ENCODE data around the gene STUB1. TPM values are rescaled to one million over a fixed set of nuclear protein-coding genes. Genes with fewer than 3 reads are reported as not detected.

Gene STUB1
- total and polyA plus RNA-seq, 2 of the 8 experiments (the other 6 are each of a cell fraction or from before 2014, with no cell fraction given) = 89.9 to 103 TPM

GRCh38 chr16:676565-676902, 3.7 kb upstream of the STUB1 start:
- H3K18ac ChIP-seq (ENCODE audit: extremely low read depth, low read length) = no peak overlapping the region
- H3K56ac ChIP-seq (replicated peaks; ENCODE audit: insufficient read length, low read depth, low read length) = no peak overlapping the region
- peak overlapping the region; percentile 52 for H4K91ac ChIP-seq (replicated peaks; ENCODE audit: insufficient read length, low read length)
- peaks cover 5% of the 10 kb centered on the region; the same call in 1 of the 2 replicates for H3K79me1 ChIP-seq (ENCODE audit: low read depth, low read length)
- H4K20me1 ChIP-seq (replicated peaks in 1 of 2; ENCODE audit: control insufficient read depth in 1 of 2, insufficient read depth in 2 of 2, low read length in 2 of 2) = peaks cover 2 to 25% of the 10 kb centered on the region in 2 experiments
- H2BK20ac ChIP-seq (ENCODE audit: low read length) = no peak overlapping the region
- peak overlapping the region; percentile 69 for H3K4ac ChIP-seq (replicated peaks; ENCODE audit: insufficient read length, low read depth, low read length)
- no peak overlapping the region for H4K8ac ChIP-seq (ENCODE audit: extremely low read depth, insufficient read depth, low read length)
- no peak overlapping the region for H2BK120ac ChIP-seq (replicated peaks; ENCODE audit: low read depth, low read length)
- POLR2A ChIA-PET (ENCODE audit: partially characterized antibody) = interaction anchor here (1.6 to 13.3 kb wide), 8 partner anchors 8 to 127 kb away, joined by 3 to 214 read pairs (median 12); partner anchors contain the start of genes ANTKMT, JMJD8, RHOT2 and WDR24
- no peak overlapping the region for H3K9ac ChIP-seq (replicated peaks in 1 of 4; ENCODE audit: extremely low read depth in 1 of 4, low read depth in 3 of 4, low read length in 3 of 4)
- H2AFZ ChIP-seq (ENCODE audit: low read length) = no peak overlapping the region
- H3K27ac ChIP-seq (ENCODE audit: low read depth, low read length) = no peak overlapping the region
- H3K4me2 ChIP-seq (ENCODE audit: insufficient read depth in 1 of 2, low read depth in 2 of 2, low read length in 2 of 2) = peak overlapping the region in 1 of 2 experiments; percentile 79; a peak in 1 of 4 replicates
- H2BK15ac ChIP-seq (ENCODE audit: low read length) = peak overlapping the region; percentile 92; the same call in 1 of the 2 replicates
- peaks cover 0 to 37% (median 28%) of the 10 kb centered on the region in 4 experiments; a peak in 6 of 7 replicates for H3K4me1 ChIP-seq (replicated peaks in 1 of 4; ENCODE audit: control insufficient read depth in 3 of 4, insufficient read depth in 4 of 4, low read length in 3 of 4)
- CTCF ChIA-PET (ENCODE audit: partially characterized antibody) = interaction anchor here (1.1 to 12.0 kb wide), 8 partner anchors 9 to 94 kb away, joined by 3 to 75 read pairs (median 6); partner anchors contain the start of genes RHOT2 and WDR24
- H3K4me3 ChIP-seq (ENCODE audit: extremely low read depth in 1 of 4, insufficient read depth in 2 of 4, low read depth in 3 of 4, low read length in 4 of 4) = no peak overlapping the region
- H2AK5ac ChIP-seq (ENCODE audit: low read depth, low read length) = peak overlapping the region; percentile 75; the same call in 1 of the 2 replicates
- H3K79me2 ChIP-seq (ENCODE audit: control insufficient read depth in 1 of 2, insufficient read depth in 2 of 2, low read length in 2 of 2) = peaks cover 0 to 7% of the 10 kb centered on the region in 2 experiments; a peak in 1 of 4 replicates
- H3K14ac ChIP-seq (ENCODE audit: insufficient read length) = no peak overlapping the region
- H3K36me3 ChIP-seq (ENCODE audit: control insufficient read depth in 2 of 4, insufficient read depth in 4 of 4, low read length in 3 of 4) = peaks cover 9 to 22% (median 16%) of the 10 kb centered on the region in 4 experiments; a peak in 7 of 8 replicates
- H4K5ac ChIP-seq (ENCODE audit: insufficient read length, low read depth, low read length) = no peak overlapping the region
- H3K23me2 ChIP-seq (ENCODE audit: low read depth, low read length) = peaks cover 15% of the 10 kb centered on the region
- FAIRE-seq (no peak), DNase-seq (ENCODE audit: low read depth in 1 of 2, low spot score in 2 of 2) (no peak)
- H3K27me3 ChIP-seq (replicated peaks in 1 of 4; ENCODE audit: control insufficient read depth in 3 of 4, extremely low read depth in 1 of 4, insufficient read depth in 3 of 4, low read length in 3 of 4) = peaks cover 0 to 2% (median 0%) of the 10 kb centered on the region in 4 experiments; a peak in 2 of 7 replicates
- peak overlapping the region; percentile 26; the same call in 1 of the 2 replicates for H2BK5ac ChIP-seq (ENCODE audit: low read depth, low read length)
- H3K9me3 ChIP-seq (ENCODE audit: insufficient read depth in 2 of 2, low read depth in 1 of 2, low read length in 1 of 2) = no peaks in the 10 kb centered on the region
- TF ChIP-seq FOSL1 (IDR thresholded peaks at IDR 0.05; ENCODE audit: insufficient read depth, low read depth, low read length) (no peak), GABPA (IDR thresholded peaks at IDR 0.05; ENCODE audit: borderline replicate concordance, insufficient read depth, low read length) (no peak), MAFK (IDR thresholded peaks at IDR 0.05; ENCODE audit: low read depth, low read length) (no peak), USF2 (IDR thresholded peaks at IDR 0.05; ENCODE audit: low read length) (no peak), SIRT6 (IDR thresholded peaks at IDR 0.05; ENCODE audit: low read length) (no peak), CBX5 (IDR thresholded peaks at IDR 0.05; ENCODE audit: low read depth, low read length) (no peak)
- H2BK12ac ChIP-seq (ENCODE audit: low read depth, low read length) = peak overlapping the region; percentile 96; the same call in 1 of the 2 replicates
- no peak overlapping the region for H3K23ac ChIP-seq (ENCODE audit: insufficient read length)
- 96% methylated on average over 20 of the region's 21 CpGs; no CpG with 5 or more reads in 1 of the 2 experiments for WGBS, 2 experiments (ENCODE audit: extremely low coverage in 1 of 2, insufficient coverage in 1 of 2, insufficient read length in 1 of 2, insufficient replicate concordance in 2 of 2, low coverage in 1 of 2, low lambda C conversion rate in 2 of 2, missing lambda C conversion rate in 1 of 2)
